Spleen (tissue), 7 donors: ENCODE data around the gene PTGER3.

Source experiments
- CTCF ChIP-seq, 11 experiments: fragments of 200-600 bp in 7 of 11; fragments of 450-650 bp in 4 of 11; sonication (generic) in 4 of 11; IDR thresholded peaks in 8 of 11; conservative IDR thresholded peaks in 3 of 11; 1 replicate in 7 of 11; 2 replicates in 4 of 11; pipeline versions ENCODE4 v1.4.0 to v1.8.0; 2016 to 2021; ENCODE audit warnings: antibody characterized with exemption in 11 of 11, inconsistent platforms in 4 of 11, mild to moderate bottlenecking in 1 of 11
- POLR2AphosphoS5 ChIP-seq, 3 donors: sonication (generic); formaldehyde crosslinking; IDR thresholded peaks; one replicate each; pipeline ENCODE4 v1.5.1; 2017; ENCODE audit warnings: antibody characterized with exemption in 3 of 3
- donor health status: DM: no; HTN: no; CAD: no; lungs with moderate emphysema.
- donor health status: DM: no; HTN: no; CAD: no.
- donor health status: DM: no; HTN: no; CAD: no.

- TF ChIP-seq CTCF (IDR thresholded peaks at IDR 0.05 in 8 of 11, conservative IDR thresholded peaks at IDR 0.05 in 3 of 11) (no peak), POLR2AphosphoS5 (IDR thresholded peaks at IDR 0.05) (no peak)
Measured at GRCh38 chr1:71083271-71083670, 35.7 kb upstream of the PTGER3 start.
